ENCODE measurements around the gene TDRD12.
A peak's percentile ranks its signal among the peaks of the same experiment; 100 is the strongest.

The TDRD12 gene

DNA sequence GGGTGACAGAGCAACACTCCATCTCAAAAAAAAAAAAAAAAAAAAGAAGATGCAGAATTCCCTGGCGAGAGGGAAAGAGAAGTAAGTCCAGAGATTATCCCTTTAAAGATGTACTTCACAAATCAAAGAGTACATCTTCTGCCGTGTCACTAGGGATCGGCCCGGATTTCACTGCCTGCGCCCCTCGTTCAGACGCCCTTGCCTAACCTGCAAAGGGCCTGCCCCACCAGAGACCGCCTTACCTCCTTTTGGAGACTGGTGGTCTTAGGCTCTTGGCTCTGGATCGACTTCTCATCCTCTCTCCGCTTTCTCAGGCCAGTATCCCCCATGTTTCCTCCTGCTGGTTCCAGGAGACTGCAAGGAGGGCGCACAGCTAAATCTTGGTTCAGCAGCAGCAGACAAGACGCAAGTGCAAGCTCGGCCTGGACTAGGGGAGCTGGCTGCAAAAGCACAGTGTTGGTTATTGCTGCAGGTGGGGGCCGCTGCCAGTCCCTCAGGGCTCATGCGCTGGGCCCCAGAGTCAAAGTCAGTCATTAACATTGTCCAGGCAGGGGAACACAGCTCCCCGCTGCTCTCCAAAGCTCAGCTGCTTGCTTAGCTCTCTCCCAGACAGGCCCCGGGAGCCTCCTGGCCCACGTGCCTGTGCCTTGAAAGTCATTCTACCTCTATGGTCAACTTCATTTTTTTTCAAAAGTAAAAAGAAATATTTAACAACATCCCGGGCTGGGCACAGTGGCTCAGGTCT lies 148.8 kb downstream of the TDRD12 start:
- no peaks in the 10 kb centered on the region for H3K9me3 ChIP-seq (replicated peaks in 1 of 11)
- H3K36me3 ChIP-seq, result no peaks in the 10 kb centered on the region
- H3K27me3 ChIP-seq, result no peaks in the 10 kb centered on the region
- H3K4me3 ChIP-seq, result no peak overlapping the region
- no peak for TF ChIP-seq Cebpa-rat (IDR thresholded peaks at IDR 0.05)
- H3K27ac ChIP-seq, result no peak overlapping the region
- peaks cover 0 to 5% (median 0%) of the 10 kb centered on the region in 10 experiments; a peak in 2 of 20 replicates for H3K4me1 ChIP-seq
- no peaks in the 10 kb centered on the region for H4K20me1 ChIP-seq
- no peak overlapping the region for H3K9ac ChIP-seq
- no peak overlapping the region for H3K4me2 ChIP-seq

GRCh38 chr19:32869369-32869965 lies 149.9 kb downstream of the TDRD12 start, which contains the start of gene SLC7A9:
Gene SLC7A9 (minus strand): TSS chr19:32869767. CDS start chr19:32868534, 1,233 bp downstream.
- H3K36me3 ChIP-seq, result no peaks in the 10 kb centered on the region
- no peak within 1 kb of the TSS for H3K27ac ChIP-seq
- no peak within 1 kb of the TSS for H3K9ac ChIP-seq
- no peaks in the 10 kb centered on the region for H3K9me3 ChIP-seq (replicated peaks in 1 of 11)
- H3K4me1 ChIP-seq, result peaks cover 0 to 9% (median 0%) of the 10 kb centered on the region in 10 experiments; a peak in 3 of 20 replicates
- H4K20me1 ChIP-seq, result no peaks in the 10 kb centered on the region
- H3K4me2 ChIP-seq, result no peak within 1 kb of the TSS
- H3K4me3 ChIP-seq, result no peak within 1 kb of the TSS
- TF ChIP-seq Cebpa-rat (IDR thresholded peaks at IDR 0.05), result no peak
- no peaks in the 10 kb centered on the region for H3K27me3 ChIP-seq

- Histone ChIP-seq H3K4me2 (no peak overlapping the region), H4K20me1 (no peaks in the 10 kb centered on the region), H3K9ac (no peak overlapping the region), H3K4me3 (no peak overlapping the region), H3K4me1 (peaks cover 0 to 9% (median 0%) of the 10 kb centered on the region in 10 experiments; a peak in 3 of 20 replicates), H3K9me3 (replicated peaks in 1 of 11) (no peaks in the 10 kb centered on the region), H3K27me3 (no peaks in the 10 kb centered on the region), H3K27ac (no peak overlapping the region), H3K36me3 (no peaks in the 10 kb centered on the region)
- TF ChIP-seq Cebpa-rat (IDR thresholded peaks at IDR 0.05), result no peak
Observed at GRCh38 chr19:32869966-32870573, 150.5 kb downstream of the TDRD12 start.

GRCh38 chr19:32870981-32871451 lies 151.4 kb downstream of the TDRD12 start:
- H3K4me1 ChIP-seq, result peaks cover 0 to 7% (median 0%) of the 10 kb centered on the region in 10 experiments; a peak in 3 of 20 replicates
- H3K36me3 ChIP-seq, result no peaks in the 10 kb centered on the region
- no peak overlapping the region for H3K9ac ChIP-seq
- no peak overlapping the region for H3K4me3 ChIP-seq
- no peaks in the 10 kb centered on the region for H3K27me3 ChIP-seq
- no peak overlapping the region for H3K4me2 ChIP-seq
- no peak for TF ChIP-seq Cebpa-rat (IDR thresholded peaks at IDR 0.05)
- H3K27ac ChIP-seq, result no peak overlapping the region
- no peaks in the 10 kb centered on the region for H4K20me1 ChIP-seq
- H3K9me3 ChIP-seq (replicated peaks in 1 of 11), result no peaks in the 10 kb centered on the region

GRCh38 chr19:32872391-32872790 lies 152.8 kb downstream of the TDRD12 start:
- Histone ChIP-seq H3K4me1 (peaks cover 0 to 5% (median 0%) of the 10 kb centered on the region in 10 experiments; a peak in 1 of 20 replicates), H3K27ac (no peak overlapping the region), H3K9ac (no peak overlapping the region), H3K36me3 (0 out of 22 replicates have a peak, but pooled peaks cover 0 to 3% (median 0%) of the 10 kb centered on the region in 11 experiments), H3K4me2 (no peak overlapping the region), H3K27me3 (no peaks in the 10 kb centered on the region), H3K4me3 (no peak overlapping the region), H3K9me3 (replicated peaks in 1 of 11) (no peaks in the 10 kb centered on the region), H4K20me1 (no peaks in the 10 kb centered on the region)
- no peak for TF ChIP-seq Cebpa-rat (IDR thresholded peaks at IDR 0.05)

GRCh38 chr19:32873247-32873959 lies 153.8 kb downstream of the TDRD12 start:
- H3K9ac ChIP-seq, result no peak overlapping the region
- no peaks in the 10 kb centered on the region for H4K20me1 ChIP-seq
- H3K36me3 ChIP-seq, result peaks cover 0 to 8% (median 3%) of the 10 kb centered on the region in 11 experiments; a peak in 8 of 22 replicates
- no peak for TF ChIP-seq Cebpa-rat (IDR thresholded peaks at IDR 0.05)
- no peaks in the 10 kb centered on the region for H3K9me3 ChIP-seq (replicated peaks in 1 of 11)
- no peak overlapping the region for H3K27ac ChIP-seq
- no peaks in the 10 kb centered on the region for H3K27me3 ChIP-seq
- no peak overlapping the region for H3K4me3 ChIP-seq
- 0 out of 22 replicates have a peak overlapping the region, but pooled peaks of 1 of the 11 experiments have one; percentile 2 for H3K4me2 ChIP-seq
- peaks cover 0 to 5% (median 0%) of the 10 kb centered on the region in 10 experiments; a peak in 1 of 20 replicates for H3K4me1 ChIP-seq

GRCh38 chr19:32874605-32875004 lies 155.0 kb downstream of the TDRD12 start:
- H3K27me3 ChIP-seq, result no peaks in the 10 kb centered on the region
- peaks cover 0 to 5% (median 0%) of the 10 kb centered on the region in 10 experiments; a peak in 1 of 20 replicates for H3K4me1 ChIP-seq
- peaks cover 0 to 20% (median 11%) of the 10 kb centered on the region in 11 experiments; a peak in 11 of 22 replicates for H3K36me3 ChIP-seq
- no peak overlapping the region for H3K27ac ChIP-seq
- no peak overlapping the region for H3K9ac ChIP-seq
- H3K4me3 ChIP-seq, result no peak overlapping the region
- no peak overlapping the region for H3K4me2 ChIP-seq
- TF ChIP-seq Cebpa-rat (IDR thresholded peaks at IDR 0.05), result no peak
- H3K9me3 ChIP-seq (replicated peaks in 1 of 11), result no peaks in the 10 kb centered on the region
- no peaks in the 10 kb centered on the region for H4K20me1 ChIP-seq

DNA sequence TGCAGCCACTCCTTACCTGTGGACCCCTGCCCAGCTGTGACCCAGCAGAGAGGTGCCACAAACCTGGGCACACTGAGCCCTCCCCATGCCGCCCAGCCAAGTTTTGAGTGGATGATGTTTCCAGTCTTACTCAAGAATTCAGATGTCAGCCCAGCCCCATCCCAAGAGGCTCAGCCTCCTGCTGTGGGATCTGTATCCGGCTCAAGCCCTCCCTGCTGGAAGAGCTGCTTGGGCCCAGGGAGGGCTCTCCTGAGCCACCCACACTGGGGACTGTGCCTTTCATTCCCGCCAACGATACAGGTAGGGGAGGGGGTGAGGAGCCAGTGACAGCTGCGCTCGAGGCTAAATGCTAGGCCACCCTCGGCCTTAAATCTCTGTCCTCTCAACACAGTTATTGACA lies 155.9 kb downstream of the TDRD12 start:
- Histone ChIP-seq H3K4me1 (peaks cover 0 to 5% (median 0%) of the 10 kb centered on the region in 10 experiments; a peak in 1 of 20 replicates), H3K9me3 (replicated peaks in 1 of 11) (no peaks in the 10 kb centered on the region), H3K4me3 (no peak overlapping the region), H3K27ac (no peak overlapping the region), H4K20me1 (no peaks in the 10 kb centered on the region), H3K27me3 (no peaks in the 10 kb centered on the region), H3K9ac (no peak overlapping the region), H3K36me3 (peaks cover 0 to 24% (median 11%) of the 10 kb centered on the region in 11 experiments; a peak in 11 of 22 replicates), H3K4me2 (no peak overlapping the region)
- no peak for TF ChIP-seq Cebpa-rat (IDR thresholded peaks at IDR 0.05)
